ENCODE measurements around the gene GRB10.
"Not testable (repeated sequence)": the region's sequence is repeated elsewhere in the genome, so short reads cannot be mapped to it uniquely, and the experiment has no call there.

Gene GRB10

GRCh38 chr7:50742401-50742800 is 40.3 kb downstream of the GRB10 start:
- FAIRE-seq = no peak

GRCh38 chr7:50739744-50740435 is 42.8 kb downstream of the GRB10 start:
- no peak for FAIRE-seq

- no peak for FAIRE-seq
Measured at GRCh38 chr7:50738932-50739331, 43.8 kb downstream of the GRB10 start.

- FAIRE-seq = not testable (repeated sequence)
Measured at GRCh38 chr7:50735836-50736235, 46.9 kb downstream of the GRB10 start.

GRCh38 chr7:50735333-50735732 is 47.4 kb downstream of the GRB10 start:
- no peak for FAIRE-seq

- no peak for FAIRE-seq
Measured at GRCh38 chr7:50734246-50734645, 48.5 kb downstream of the GRB10 start.

GRCh38 chr7:50733552-50733951 is 49.1 kb downstream of the GRB10 start:
- no peak for FAIRE-seq

GRCh38 chr7:50731703-50732582 is 50.8 kb downstream of the GRB10 start:
- FAIRE-seq = no peak

- no peak for FAIRE-seq
Measured at GRCh38 chr7:50730446-50731400, 52.0 kb downstream of the GRB10 start.

GRCh38 chr7:50729962-50730361 is 52.7 kb downstream of the GRB10 start:
- no peak for FAIRE-seq

GRCh38 chr7:50728184-50728583 is 54.5 kb downstream of the GRB10 start:
- FAIRE-seq = no peak

GRCh38 chr7:50727711-50728110 is 55.0 kb downstream of the GRB10 start:
- no peak for FAIRE-seq

- FAIRE-seq = no peak
Measured at GRCh38 chr7:50727072-50727471, 55.6 kb downstream of the GRB10 start.

GRCh38 chr7:50725774-50726173 is 56.9 kb downstream of the GRB10 start:
- FAIRE-seq = no peak

- no peak for FAIRE-seq
Measured at GRCh38 chr7:50724526-50725520, 57.9 kb downstream of the GRB10 start.

- no peak for FAIRE-seq
Measured at GRCh38 chr7:50723888-50724287, 58.8 kb downstream of the GRB10 start.

GRCh38 chr7:50723173-50723572 is 59.5 kb downstream of the GRB10 start:
- no peak for FAIRE-seq

GRCh38 chr7:50721661-50722259 is 60.9 kb downstream of the GRB10 start:
- FAIRE-seq = no peak

- FAIRE-seq = no peak
Measured at GRCh38 chr7:50721160-50721559, 61.5 kb downstream of the GRB10 start.

GRCh38 chr7:50720295-50720694 is 62.4 kb downstream of the GRB10 start:
- no peak for FAIRE-seq

- peak; percentile 55 for FAIRE-seq
Measured at GRCh38 chr7:50718876-50719275, 63.8 kb downstream of the GRB10 start.
